Coronary artery (tissue), 2 donors: ENCODE results near the gene TOMT.
"Not testable (repeated sequence)": the region's sequence is repeated elsewhere in the genome, so short reads cannot be mapped to it uniquely, and the experiment has no call there.

Experiments
- DNase-seq: peaks from one replicate; pipeline ENCODE4 v3.0.0-alpha.2; 2017; ENCODE audit warnings: low spot score
- H3K27ac ChIP-seq, 2 donors: fragments of 200-600 bp; sonication (generic); one replicate each; pipeline ENCODE4 v1.5.1; 2016 to 2019
- H3K4me3 ChIP-seq: fragments of 200-600 bp; sonication (generic); 2 replicates; pipeline ENCODE4 v1.5.1; 2016; ENCODE audit warnings: mild to moderate bottlenecking, moderate library complexity
- CTCF ChIP-seq: fragments of 200-600 bp; sonication (generic); IDR thresholded peaks from one replicate; pipeline ENCODE4 v1.5.1; 2019; ENCODE audit warnings: antibody characterized with exemption

TOMT gene

GRCh38 chr11:72150882-72151281 is 45.2 kb downstream of the TOMT start:
- Histone ChIP-seq H3K4me3 (no peak overlapping the region), H3K27ac (no peak overlapping the region)
- no peak for TF ChIP-seq CTCF
- no peak for DNase-seq

- DNase-seq, H3K27ac ChIP-seq, H3K4me3 ChIP-seq: not testable (repeated sequence)
Measured at GRCh38 chr11:72153874-72154273, 48.1 kb downstream of the TOMT start.

GRCh38 chr11:72154816-72155215 is 49.1 kb downstream of the TOMT start:
- no peak for DNase-seq
- H3K27ac ChIP-seq = no peak overlapping the region

GRCh38 chr11:72155751-72156150 is 50.0 kb downstream of the TOMT start:
- DNase-seq = no peak
- no peak overlapping the region for H3K27ac ChIP-seq
- no peak overlapping the region for H3K4me3 ChIP-seq
- TF ChIP-seq CTCF = no peak

More at GRCh38 chr11:72154816-72155215, 49.1 kb downstream of the TOMT start:
- no peak overlapping the region for H3K4me3 ChIP-seq
- TF ChIP-seq CTCF = no peak

GRCh38 chr11:72157131-72157530 is 51.4 kb downstream of the TOMT start:
- Histone ChIP-seq H3K27ac (no peak overlapping the region), H3K4me3 (no peak overlapping the region)
- no peak for DNase-seq
- no peak for TF ChIP-seq CTCF
